K562 (cell line): ENCODE results near the gene ACBD4. TPM values are rescaled to one million over a fixed set of nuclear protein-coding genes. Genes with fewer than 3 reads are reported as not detected.

Experiments used
- ATF7 ChIP-seq: fragments of 450-650 bp; IDR thresholded peaks from 2 replicates; pipeline ENCODE4 v1.7.1; 2014; ENCODE audit warnings: mild to moderate bottlenecking, moderate library complexity
- CBX1 ChIP-seq: sonication (generic); IDR thresholded peaks from 2 replicates; pipeline ENCODE4 v1.6.1; 2016; ENCODE audit warnings: antibody characterized with exemption, low read depth, mild to moderate bottlenecking
- CREB1 ChIP-seq, 2 experiments: sonication (generic) in 1 of 2; formaldehyde crosslinking in 1 of 2; IDR thresholded peaks; 2 replicates each; pipeline versions ENCODE4 v1.6.1 to v1.8.0; 2012 to 2022; ENCODE audit warnings: inconsistent platforms in 1 of 2, mild to moderate bottlenecking in 1 of 2, missing genetic modification reagents in 1 of 2, moderate library complexity in 1 of 2
- ESRRA ChIP-seq: fragments of 450-650 bp; IDR thresholded peaks from 2 replicates; pipeline ENCODE4 v1.6.1; 2014; ENCODE audit warnings: low read depth, mild to moderate bottlenecking, moderate library complexity, borderline replicate concordance
- EZH2 ChIP-seq: IDR thresholded peaks from 2 replicates; pipeline ENCODE4 v1.6.1; 2012; ENCODE audit warnings: low read depth, mild to moderate bottlenecking, inconsistent platforms, low read length, borderline replicate concordance
- HEY1 ChIP-seq: fragments of 250-450 bp; sonication (Bioruptor Pico); IDR thresholded peaks from 2 replicates; pipeline ENCODE4 v1.5.0; 2020; ENCODE audit warnings: mild to moderate bottlenecking, moderate library complexity, borderline replicate concordance
- HNRNPK ChIP-seq: fragments of 200-400 bp; formaldehyde crosslinking; IDR thresholded peaks from one replicate; pipeline ENCODE4 v1.6.1; 2018; ENCODE audit warnings: mild to moderate bottlenecking, low read depth, low read length; ENCODE audit not compliant: poor library complexity, severe bottlenecking
- JUND ChIP-seq, 2 experiments: IDR thresholded peaks; 2 replicates in 1 of 2; 3 replicates in 1 of 2; pipeline ENCODE4 v1.6.1; 2011; ENCODE audit warnings: borderline replicate concordance in 2 of 2, low read depth in 2 of 2, low read length in 2 of 2, improper control_type of control experiment in 1 of 2, missing biosample characterization in 1 of 2, missing genetic modification characterization in 1 of 2, missing genetic modification reagents in 1 of 2
- LARP7 ChIP-seq: fragments of 450-650 bp; IDR thresholded peaks from 2 replicates; pipeline ENCODE4 v1.6.1; 2016
- MTA3 ChIP-seq: fragments of 450-650 bp; formaldehyde crosslinking; IDR thresholded peaks from 2 replicates; pipeline ENCODE4 v1.6.1; 2017; ENCODE audit warnings: mild to moderate bottlenecking, borderline replicate concordance
- NFRKB ChIP-seq: fragments of 450-650 bp; IDR thresholded peaks from 2 replicates; pipeline ENCODE4 v1.6.1; 2016; ENCODE audit warnings: low read depth
- PYGO2 ChIP-seq: fragments of 450-650 bp; IDR thresholded peaks from 2 replicates; pipeline ENCODE4 v1.6.1; 2016; ENCODE audit warnings: mild to moderate bottlenecking, missing genetic modification characterization, moderate library complexity, missing compliant biosample characterization
- RBM25 ChIP-seq: fragments of 200-400 bp; formaldehyde crosslinking; IDR thresholded peaks from 2 replicates; pipeline ENCODE4 v1.6.1; 2018; ENCODE audit warnings: low read length, low read depth, moderate library complexity; ENCODE audit not compliant: severe bottlenecking
- SP1 ChIP-seq: sonication (generic); formaldehyde crosslinking; IDR thresholded peaks from 2 replicates; pipeline ENCODE4 v1.8.1; 2022; ENCODE audit warnings: mild to moderate bottlenecking, missing genetic modification reagents
- THAP7 ChIP-seq: fragments of 250-450 bp; sonication (Bioruptor Pico); IDR thresholded peaks from 2 replicates; pipeline ENCODE4 v1.5.0; 2021
- TRIM24 ChIP-seq, 2 experiments: fragments of 450-650 bp; IDR thresholded peaks; 2 replicates each; pipeline ENCODE4 v1.6.1; 2016
- U2AF2 ChIP-seq: fragments of 200-400 bp; formaldehyde crosslinking; optimal IDR thresholded peaks from 2 replicates; pipeline ENCODE3; 2017; ENCODE audit warnings: low read depth, mild to moderate bottlenecking, low read length
- ZBTB8A ChIP-seq: fragments of 450-650 bp; IDR thresholded peaks from 2 replicates; pipeline ENCODE4 v1.6.1; 2018; ENCODE audit warnings: mild to moderate bottlenecking, moderate library complexity; ENCODE audit not compliant: partially characterized antibody
- ZBTB9 ChIP-seq: fragments of 450-650 bp; formaldehyde crosslinking; IDR thresholded peaks from 2 replicates; pipeline ENCODE4 v1.4.0; 2020; ENCODE audit warnings: mild to moderate bottlenecking, moderate library complexity
- ZNF134 ChIP-seq: fragments of 250-450 bp; sonication (Bioruptor Pico); conservative IDR thresholded peaks from 2 replicates; pipeline ENCODE4 v1.4.0; 2020
- ZNF140 ChIP-seq: fragments of 250-450 bp; sonication (Bioruptor Pico); IDR thresholded peaks from 2 replicates; pipeline ENCODE4 v1.8.0; 2021; ENCODE audit warnings: moderate library complexity, mild to moderate bottlenecking, inconsistent platforms
- ZNF165 ChIP-seq: fragments of 250-450 bp; sonication (Bioruptor Pico); IDR thresholded peaks from 2 replicates; pipeline ENCODE4 v1.4.0; 2020; ENCODE audit warnings: borderline replicate concordance
- ZNF644 ChIP-seq: fragments of 200-800 bp; sonication (Bioruptor generic); IDR thresholded peaks from 2 replicates; pipeline ENCODE4 v1.6.1; 2016; ENCODE audit warnings: low read depth, missing genetic modification characterization, missing compliant biosample characterization
- polyA plus RNA-seq, 8 experiments: library from polyadenylated mRNA; depleted of rRNA in 4 of 8; stranded (reverse) in 5 of 8; unstranded in 3 of 8; fragments of >200 nt; fragmentation: Nextera tagmentation in 2 of 8; fragmentation: Illumina TruSeq in 1 of 8; extraction: Ambion mirVana in 2 of 8; extraction: Trizol in 1 of 8; gene quantifications; 2 replicates each; pipeline versions ENCODE4 v1.2.1 to v1.2.3, GENCODE V29; 2011 to 2014; ENCODE audit warnings: inconsistent platforms in 1 of 8, missing spikeins in 1 of 8
- total RNA-seq, 7 experiments: library from RNA; depleted of rRNA in 6 of 7; stranded (reverse); fragments of >200 nt in 6 of 7; fragmentation: Illumina TruSeq in 2 of 7; extraction: Trizol in 2 of 7; gene quantifications; 2 replicates each; pipeline versions ENCODE4 v1.2.1 to v1.2.3, GENCODE V29; 2011 to 2021; ENCODE audit warnings: low replicate concordance in 1 of 7
- TF ChIP-seq, protein P1 (sequence below): sonication (generic); formaldehyde crosslinking; IDR thresholded peaks from 2 replicates; pipeline ENCODE4 v1.8.0; 2022; ENCODE audit warnings: mild to moderate bottlenecking, missing genetic modification reagents
- TF ChIP-seq, protein P2 (sequence below): sonication (generic); formaldehyde crosslinking; IDR thresholded peaks from 2 replicates; pipeline ENCODE4 v1.8.0; 2022; ENCODE audit warnings: mild to moderate bottlenecking, missing genetic modification reagents

Gene ACBD4
- total and polyA plus RNA-seq, 9 of the 15 experiments (the other 6 are each of a cell fraction or from before 2014, with no cell fraction given): 0.14 to 6.9 (median 4.6) TPM

- TF ChIP-seq MTA3 (no peak), CREB1 (IDR thresholded peaks at IDR 0.05) (peak; percentile 36; the same call in 1 of the 2 replicates), CREB1 (CRISPR knock-in tag; IDR thresholded peaks at IDR 0.05) (no peak), JUND (IDR thresholded peaks at IDR 0.05; ENCODE audit: borderline replicate concordance, low read depth, low read length) (peak; percentile 93), JUND (tag; IDR thresholded peaks at IDR 0.05; ENCODE audit: borderline replicate concordance, low read depth, low read length) (no peak; the same call in 1 of the 3 replicates), CBX1 (0 out of 2 replicates have a peak, but pooled peaks have one; percentile 49), SP1 (CRISPR knock-in tag) (no peak), HNRNPK (no peak), ZNF134 (CRISPR knock-in tag) (no peak), ESRRA (no peak), PYGO2 (tag) (peak; percentile 47; the same call in 1 of the 2 replicates), ATF7 (peak; percentile 99), RBM25 (no peak), THAP7 (no peak), NFRKB (peak; percentile 98), LARP7 (no peak), HEY1 (CRISPR knock-in tag) (no peak), TRIM24 (IDR thresholded peaks at IDR 0.05) (peak in 1 of 2 experiments; percentile 74; a peak in 2 of 4 replicates), ZNF165 (CRISPR knock-in tag) (no peak), ZNF644 (tag) (0 out of 2 replicates have a peak, but pooled peaks have one; percentile 11), EZH2 (no peak), U2AF2 (no peak), ZBTB9 (CRISPR knock-in tag) (peak; percentile 31; the same call in 1 of the 2 replicates), ZNF140 (CRISPR knock-in tag) (no peak), ZBTB8A (no peak)
- TF ChIP-seq, protein P1, sequence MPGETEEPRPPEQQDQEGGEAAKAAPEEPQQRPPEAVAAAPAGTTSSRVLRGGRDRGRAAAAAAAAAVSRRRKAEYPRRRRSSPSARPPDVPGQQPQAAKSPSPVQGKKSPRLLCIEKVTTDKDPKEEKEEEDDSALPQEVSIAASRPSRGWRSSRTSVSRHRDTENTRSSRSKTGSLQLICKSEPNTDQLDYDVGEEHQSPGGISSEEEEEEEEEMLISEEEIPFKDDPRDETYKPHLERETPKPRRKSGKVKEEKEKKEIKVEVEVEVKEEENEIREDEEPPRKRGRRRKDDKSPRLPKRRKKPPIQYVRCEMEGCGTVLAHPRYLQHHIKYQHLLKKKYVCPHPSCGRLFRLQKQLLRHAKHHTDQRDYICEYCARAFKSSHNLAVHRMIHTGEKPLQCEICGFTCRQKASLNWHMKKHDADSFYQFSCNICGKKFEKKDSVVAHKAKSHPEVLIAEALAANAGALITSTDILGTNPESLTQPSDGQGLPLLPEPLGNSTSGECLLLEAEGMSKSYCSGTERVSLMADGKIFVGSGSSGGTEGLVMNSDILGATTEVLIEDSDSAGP: peak; percentile 99
- TF ChIP-seq, protein P2, sequence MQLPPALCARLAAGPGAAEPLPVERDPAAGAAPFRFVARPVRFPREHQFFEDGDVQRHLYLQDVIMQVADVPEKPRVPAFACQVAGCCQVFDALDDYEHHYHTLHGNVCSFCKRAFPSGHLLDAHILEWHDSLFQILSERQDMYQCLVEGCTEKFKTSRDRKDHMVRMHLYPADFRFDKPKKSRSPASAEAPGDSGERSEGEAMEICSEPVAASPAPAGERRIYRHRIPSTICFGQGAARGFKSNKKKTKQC (CRISPR knock-in tag): peak; percentile 38; the same call in 1 of the 2 replicates
Measured at GRCh38 chr17:45147581-45148182, 12.2 kb downstream of the ACBD4 start (continued).
